Lower leg skin (tissue), 3 donors: ENCODE data around the gene EMC8.

Experiments
- CTCF ChIP-seq, 3 donors: fragments of 450-650 bp; IDR thresholded peaks; one replicate each; pipeline ENCODE4 v1.5.1; 2016; ENCODE audit warnings: antibody characterized with exemption in 3 of 3, mild to moderate bottlenecking in 3 of 3, moderate library complexity in 2 of 3
- POLR2A ChIP-seq, 2 donors: fragments of 450-650 bp; IDR thresholded peaks; one replicate each; pipeline ENCODE4 v1.6.1; 2016 to 2017; ENCODE audit warnings: antibody characterized with exemption in 2 of 2, mild to moderate bottlenecking in 1 of 2, moderate library complexity in 1 of 2

GRCh38 chr16:85806539-85806938 lies 7.2 kb upstream of the EMC8 start:
- TF ChIP-seq CTCF (IDR thresholded peaks at IDR 0.05) (no peak), POLR2A (IDR thresholded peaks at IDR 0.05) (no peak)
